H1 (cell line): ENCODE measurements around the gene RAB2B. TPM values are rescaled to one million over a fixed set of nuclear protein-coding genes. Genes with fewer than 3 reads are reported as not detected.

Experiments used
- CTCF ChIA-PET: fragments of 300-600 bp; sonication (Branson Sonifier 250); formaldehyde crosslinking; loops from one replicate; lab custom pipeline; 2021; ENCODE audit not compliant: partially characterized antibody; lab: Charles Lee
- POLR2A ChIA-PET: fragments of 300-600 bp; sonication (Branson Sonifier 250); formaldehyde crosslinking; loops from one replicate; lab custom pipeline; 2021; ENCODE audit warnings: inconsistent platforms; ENCODE audit not compliant: partially characterized antibody; lab: Charles Lee
- DNase-seq, 2 experiments: peaks; one replicate each; pipeline versions ENCODE4 v3.0.0 to v3.0.0-alpha.2; 2010 to 2022; ENCODE audit warnings: low spot score in 2 of 2, low read depth in 1 of 2, mixed read lengths in 1 of 2
- FAIRE-seq: peaks from 2 replicates; lab custom pipeline; 2011; peaks lifted over from hg19 to GRCh38; lab: Jason Lieb, UNC
- H2AFZ ChIP-seq: 2 replicates; pipeline ENCODE4 v1.8.1; 2012; ENCODE audit warnings: low read length, inconsistent platforms
- H2AK5ac ChIP-seq: 2 replicates; pipeline ENCODE4 v1.6.1; 2013; ENCODE audit warnings: low read depth, low read length
- H2BK120ac ChIP-seq: replicated peaks from 2 replicates; pipeline ENCODE3; 2013; ENCODE audit warnings: low read depth, low read length, inconsistent platforms
- H2BK12ac ChIP-seq: 2 replicates; pipeline ENCODE4 v1.6.1; 2013; ENCODE audit warnings: low read depth, low read length
- H2BK15ac ChIP-seq: 2 replicates; pipeline ENCODE4 v1.6.1; 2013; ENCODE audit warnings: low read length
- H2BK20ac ChIP-seq: 2 replicates; pipeline ENCODE4 v1.6.1; 2013; ENCODE audit warnings: low read length
- H2BK5ac ChIP-seq: 2 replicates; pipeline ENCODE4 v1.6.1; 2013; ENCODE audit warnings: low read depth, low read length
- H3K14ac ChIP-seq: 2 replicates; pipeline ENCODE4 v1.6.1; 2013; ENCODE audit warnings: inconsistent platforms; ENCODE audit not compliant: insufficient read length
- H3K18ac ChIP-seq: 2 replicates; pipeline ENCODE4 v1.6.1; 2013; ENCODE audit warnings: low read length; ENCODE audit errors: extremely low read depth
- H3K23ac ChIP-seq: 2 replicates; pipeline ENCODE4 v1.6.1; 2013; ENCODE audit warnings: inconsistent platforms; ENCODE audit not compliant: insufficient read length
- H3K23me2 ChIP-seq: 2 replicates; pipeline ENCODE4 v1.6.1; 2013; ENCODE audit warnings: low read depth, low read length
- H3K27ac ChIP-seq: 2 replicates; pipeline ENCODE4 v1.6.1; 2011; ENCODE audit warnings: low read depth, low read length, inconsistent platforms
- H3K27me3 ChIP-seq, 4 experiments: replicated peaks in 1 of 4; 1 replicate in 1 of 4; 2 replicates in 3 of 4; pipeline versions ENCODE4 v1.6.1 to v1.8.1; 2011 to 2013; ENCODE audit warnings: low read length in 3 of 4, mild to moderate bottlenecking in 3 of 4, inconsistent platforms in 2 of 4, mixed read lengths in 2 of 4, moderate library complexity in 1 of 4; ENCODE audit not compliant: control insufficient read depth in 3 of 4, insufficient read depth in 3 of 4; ENCODE audit errors: extremely low read depth in 1 of 4
- H3K36me3 ChIP-seq, 4 experiments: 2 replicates each; pipeline versions ENCODE4 v1.6.1 to v1.8.1; 2011 to 2013; ENCODE audit warnings: mild to moderate bottlenecking in 4 of 4, low read length in 3 of 4, moderate library complexity in 2 of 4, control low read depth in 1 of 4, inconsistent platforms in 1 of 4; ENCODE audit not compliant: insufficient read depth in 4 of 4, control insufficient read depth in 2 of 4
- H3K4ac ChIP-seq: replicated peaks from 2 replicates; pipeline ENCODE3; 2013; ENCODE audit warnings: low read length, low read depth, mixed read lengths, inconsistent platforms; ENCODE audit not compliant: insufficient read length
- H3K4me1 ChIP-seq, 4 experiments: replicated peaks in 1 of 4; 1 replicate in 1 of 4; 2 replicates in 3 of 4; pipeline versions ENCODE4 v1.6.1 to v1.8.1; 2011 to 2013; ENCODE audit warnings: low read length in 3 of 4, inconsistent platforms in 2 of 4, mixed read lengths in 1 of 4; ENCODE audit not compliant: insufficient read depth in 4 of 4, control insufficient read depth in 3 of 4
- H3K4me2 ChIP-seq, 2 experiments: 2 replicates each; pipeline versions ENCODE4 v1.6.1 to v1.8.1; 2011 to 2013; ENCODE audit warnings: low read depth in 2 of 2, low read length in 2 of 2, control low read depth in 1 of 2, inconsistent platforms in 1 of 2, mild to moderate bottlenecking in 1 of 2; ENCODE audit not compliant: insufficient read depth in 1 of 2
- H3K4me3 ChIP-seq, 4 experiments: fragments of 200-600, 300-600 bp in 1 of 4; sonication (generic), shearing (Covaris generic), sonication (Bioruptor Twin) in 1 of 4; 2 replicates each; pipeline versions ENCODE4 v1.5.1 to v1.8.1; 2011 to 2016; ENCODE audit warnings: low read length in 4 of 4, low read depth in 3 of 4, control low read depth in 2 of 4, inconsistent platforms in 2 of 4, mild to moderate bottlenecking in 2 of 4, mixed read lengths in 1 of 4, moderate library complexity in 1 of 4; ENCODE audit not compliant: insufficient read depth in 2 of 4; ENCODE audit errors: extremely low read depth in 1 of 4
- H3K56ac ChIP-seq: replicated peaks from 2 replicates; pipeline ENCODE3; 2013; ENCODE audit warnings: low read depth, mild to moderate bottlenecking, mixed read lengths, low read length, inconsistent platforms; ENCODE audit not compliant: insufficient read length
- H3K79me1 ChIP-seq: 2 replicates; pipeline ENCODE4 v1.6.1; 2013; ENCODE audit warnings: low read depth, low read length, control low read depth
- H3K79me2 ChIP-seq, 2 experiments: 2 replicates each; pipeline versions ENCODE4 v1.6.1 to v1.8.1; 2012 to 2013; ENCODE audit warnings: low read length in 2 of 2, mild to moderate bottlenecking in 2 of 2, inconsistent platforms in 1 of 2; ENCODE audit not compliant: insufficient read depth in 2 of 2, control insufficient read depth in 1 of 2
- H3K9ac ChIP-seq, 4 experiments: replicated peaks in 1 of 4; 1 replicate in 1 of 4; 2 replicates in 3 of 4; pipeline versions ENCODE4 v1.6.1 to v1.8.1; 2011 to 2013; ENCODE audit warnings: low read depth in 3 of 4, low read length in 3 of 4, control low read depth in 2 of 4, mild to moderate bottlenecking in 2 of 4, moderate library complexity in 2 of 4, inconsistent platforms in 1 of 4; ENCODE audit errors: extremely low read depth in 1 of 4
- H3K9me3 ChIP-seq, 2 experiments: 2 replicates each; pipeline versions ENCODE4 v1.6.1 to v1.8.1; 2012 to 2013; ENCODE audit warnings: mild to moderate bottlenecking in 2 of 2, moderate library complexity in 2 of 2, control low read depth in 1 of 2, inconsistent platforms in 1 of 2, low read depth in 1 of 2, low read length in 1 of 2, mixed read lengths in 1 of 2; ENCODE audit not compliant: insufficient read depth in 2 of 2
- H4K20me1 ChIP-seq, 2 experiments: replicated peaks in 1 of 2; 2 replicates each; pipeline versions ENCODE3 to v1.8.1; 2011 to 2013; ENCODE audit warnings: inconsistent platforms in 2 of 2, low read length in 2 of 2, mild to moderate bottlenecking in 1 of 2; ENCODE audit not compliant: insufficient read depth in 2 of 2, control insufficient read depth in 1 of 2
- H4K5ac ChIP-seq: 2 replicates; pipeline ENCODE4 v1.6.1; 2013; ENCODE audit warnings: low read length, low read depth, mixed read lengths, inconsistent platforms; ENCODE audit not compliant: insufficient read length
- H4K8ac ChIP-seq: 2 replicates; pipeline ENCODE4 v1.8.0; 2013; ENCODE audit warnings: mild to moderate bottlenecking, moderate library complexity, low read length, inconsistent platforms; ENCODE audit not compliant: insufficient read depth; ENCODE audit errors: extremely low read depth
- H4K91ac ChIP-seq: replicated peaks from 2 replicates; pipeline ENCODE3; 2013; ENCODE audit warnings: low read length, mixed read lengths, inconsistent platforms; ENCODE audit not compliant: insufficient read length
- ASH2L ChIP-seq: fragments of 200-600, 300-600 bp; sonication (generic); IDR thresholded peaks from one replicate; pipeline ENCODE4 v1.7.1; 2017; ENCODE audit warnings: low read length
- GABPA ChIP-seq: IDR thresholded peaks from 2 replicates; pipeline ENCODE4 v1.6.1; 2011; ENCODE audit warnings: mild to moderate bottlenecking, low read length, moderate library complexity, borderline replicate concordance; ENCODE audit not compliant: insufficient read depth
- PHF8 ChIP-seq: fragments of 200-600 bp; sonication (generic); conservative IDR thresholded peaks from 2 replicates; pipeline ENCODE4 v1.7.1; 2012; ENCODE audit warnings: low read depth, mild to moderate bottlenecking, inconsistent platforms, low read length, moderate library complexity
- POLR2A ChIP-seq, 2 experiments: IDR thresholded peaks; 1 replicate in 1 of 2; 2 replicates in 1 of 2; pipeline ENCODE4 v1.6.1; 2011; ENCODE audit warnings: low read depth in 2 of 2, low read length in 2 of 2, mild to moderate bottlenecking in 2 of 2; ENCODE audit errors: control extremely low read depth in 1 of 2
- SIN3A ChIP-seq, 2 experiments: IDR thresholded peaks in 1 of 2; conservative IDR thresholded peaks in 1 of 2; 2 replicates each; pipeline ENCODE4 v1.6.1; 2011 to 2012; ENCODE audit warnings: low read length in 2 of 2, improper control_type of control experiment in 1 of 2, low read depth in 1 of 2, mild to moderate bottlenecking in 1 of 2
- SIX5 ChIP-seq: IDR thresholded peaks from 2 replicates; pipeline ENCODE4 v1.6.1; 2011; ENCODE audit warnings: mild to moderate bottlenecking, low read depth, low read length
- SRF ChIP-seq: IDR thresholded peaks from 2 replicates; pipeline ENCODE4 v1.6.1; 2011; ENCODE audit warnings: mild to moderate bottlenecking, low read depth, low read length, moderate library complexity
- TAF7 ChIP-seq: optimal IDR thresholded peaks from 2 replicates; pipeline ENCODE3; 2011; ENCODE audit warnings: low read depth, mild to moderate bottlenecking, inconsistent platforms, low read length, moderate library complexity, borderline replicate concordance
- TBP ChIP-seq: IDR thresholded peaks from 2 replicates; pipeline ENCODE4 v1.6.1; 2011; ENCODE audit warnings: low read depth, low read length, improper control_type of control experiment
- WGBS, 2 experiments: shearing (Covaris generic) in 1 of 2; methylation state at CpG; one replicate each; pipeline versions ENCODE4 v1.1.6 to v1.1.7; 2013 to 2015; ENCODE audit warnings: low lambda C conversion rate in 2 of 2, mixed read lengths in 2 of 2, inconsistent platforms in 1 of 2, low coverage in 1 of 2, missing lambda C conversion rate in 1 of 2; ENCODE audit not compliant: insufficient replicate concordance in 2 of 2, insufficient coverage in 1 of 2, insufficient read length in 1 of 2; ENCODE audit errors: extremely low coverage in 1 of 2, missing lambda C conversion rate in 1 of 2; 5-methylcytosine and 5-hydroxymethylcytosine counted together
- polyA plus RNA-seq, 7 experiments: library from polyadenylated mRNA; depleted of rRNA in 3 of 7; stranded (reverse) in 5 of 7; unstranded in 2 of 7; fragments of >200 nt in 5 of 7; fragments of 200-250 nt in 2 of 7; gene quantifications; 1 replicate in 5 of 7; 2 replicates in 1 of 7; 4 replicates in 1 of 7; pipeline versions ENCODE4 v1.2.1 to v1.2.3, GENCODE V29; 2011 to 2013; ENCODE audit warnings: missing spikeins in 2 of 7, mixed read lengths in 2 of 7
- total RNA-seq: library from RNA; stranded (reverse); fragmentation: NEBNext Ultra II Directional; extraction: Animal tissue kit (Norgen Biotek cat#: 25700); gene quantifications from 2 replicates; pipeline ENCODE4 v1.2.1, GENCODE V29; 2021
- TF ChIP-seq, protein P1 (sequence below): IDR thresholded peaks from 2 replicates; pipeline ENCODE4 v1.6.1; 2012; ENCODE audit warnings: low read length, inconsistent platforms

RAB2B gene
- total and polyA plus RNA-seq, 2 of the 8 experiments (the other 6 are each of a cell fraction or from before 2014, with no cell fraction given) = 23.4 to 26.1 TPM

DNA sequence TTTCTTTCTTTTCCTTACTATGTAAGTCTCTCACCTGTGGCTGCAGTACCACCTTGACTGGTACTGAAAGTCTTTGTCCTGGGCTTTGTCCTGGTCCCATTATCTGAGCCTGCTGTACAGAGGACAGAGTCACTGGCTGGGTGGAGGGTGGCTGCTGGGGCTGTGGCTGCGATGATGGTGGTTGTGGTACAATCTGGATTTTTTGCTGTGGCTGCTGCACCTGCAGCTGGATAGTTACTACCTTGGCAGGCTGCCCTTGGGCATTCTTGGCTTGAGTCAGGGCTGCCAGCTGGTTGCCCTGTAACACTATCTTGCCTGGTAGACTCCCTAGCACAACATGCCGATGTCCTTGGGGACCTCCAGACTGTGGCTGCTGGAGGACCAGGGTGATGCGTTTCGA is 47.8 kb downstream of the RAB2B start:
- no peaks in the 10 kb centered on the region; the same call in 1 of the 2 replicates for H3K23me2 ChIP-seq
- no peaks in the 10 kb centered on the region for H3K4me1 ChIP-seq
- H4K5ac ChIP-seq = no peak overlapping the region
- no peak overlapping the region for H2AK5ac ChIP-seq
- no peak overlapping the region for H3K56ac ChIP-seq
- no peak overlapping the region for H3K4ac ChIP-seq
- no peaks in the 10 kb centered on the region for H3K27me3 ChIP-seq
- no peaks in the 10 kb centered on the region; the same call in 1 of the 2 replicates for H3K79me1 ChIP-seq
- no peaks in the 10 kb centered on the region for H3K9me3 ChIP-seq
- H4K91ac ChIP-seq = no peak overlapping the region
- 99% methylated on average over 4 of the region's 4 CpGs; no CpG with 5 or more reads in 1 of the 2 experiments for WGBS, 2 experiments
- H2BK12ac ChIP-seq = no peak overlapping the region
- H4K8ac ChIP-seq = no peak overlapping the region
- no peak overlapping the region for H2BK20ac ChIP-seq
- no peak overlapping the region for H2BK15ac ChIP-seq
- H2BK120ac ChIP-seq = no peak overlapping the region
- H2BK5ac ChIP-seq = no peak overlapping the region
- H3K9ac ChIP-seq = no peak overlapping the region
- H3K23ac ChIP-seq = no peak overlapping the region
- H3K18ac ChIP-seq = no peak overlapping the region
- H3K4me2 ChIP-seq = no peak overlapping the region
- CTCF ChIA-PET = interaction anchor here (1.5 kb wide), 1 partner anchor 189 kb away, joined by 4 read pairs; no protein-coding TSS in a partner anchor
- no peak overlapping the region for H2AFZ ChIP-seq
- H3K79me2 ChIP-seq = peaks cover 0 to 49% of the 10 kb centered on the region in 2 experiments; a peak in 3 of 4 replicates
- POLR2A ChIA-PET = interaction anchor here (1.2 to 1.3 kb wide), 2 partner anchors 49 to 64 kb away, joined by 3 to 4 read pairs; no protein-coding TSS in a partner anchor
- no peak overlapping the region for H3K14ac ChIP-seq
- H4K20me1 ChIP-seq = peaks cover 5 to 17% of the 10 kb centered on the region in 2 experiments
- DNase-seq (no peak), FAIRE-seq (no peak)
- peaks cover 38 to 78% (median 66%) of the 10 kb centered on the region in 4 experiments for H3K36me3 ChIP-seq
- no peak overlapping the region for H3K4me3 ChIP-seq
- H3K27ac ChIP-seq = no peak overlapping the region
- TF ChIP-seq SIN3A (conservative IDR thresholded peaks at IDR 0.05 in 1 of 2, IDR thresholded peaks at IDR 0.05 in 1 of 2; ENCODE audit: low read depth in 1 of 2, low read length in 2 of 2) (no peak), TBP (no peak), SIX5 (no peak), PHF8 (no peak), POLR2A (IDR thresholded peaks at IDR 0.05; ENCODE audit: control extremely low read depth in 1 of 2, low read depth in 2 of 2, low read length in 2 of 2) (no peak), GABPA (no peak), SRF (no peak), TAF7 (no peak), ASH2L (no peak)
- TF ChIP-seq, protein P1, sequence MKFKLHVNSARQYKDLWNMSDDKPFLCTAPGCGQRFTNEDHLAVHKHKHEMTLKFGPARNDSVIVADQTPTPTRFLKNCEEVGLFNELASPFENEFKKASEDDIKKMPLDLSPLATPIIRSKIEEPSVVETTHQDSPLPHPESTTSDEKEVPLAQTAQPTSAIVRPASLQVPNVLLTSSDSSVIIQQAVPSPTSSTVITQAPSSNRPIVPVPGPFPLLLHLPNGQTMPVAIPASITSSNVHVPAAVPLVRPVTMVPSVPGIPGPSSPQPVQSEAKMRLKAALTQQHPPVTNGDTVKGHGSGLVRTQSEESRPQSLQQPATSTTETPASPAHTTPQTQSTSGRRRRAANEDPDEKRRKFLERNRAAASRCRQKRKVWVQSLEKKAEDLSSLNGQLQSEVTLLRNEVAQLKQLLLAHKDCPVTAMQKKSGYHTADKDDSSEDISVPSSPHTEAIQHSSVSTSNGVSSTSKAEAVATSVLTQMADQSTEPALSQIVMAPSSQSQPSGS = no peak
